Measurements from ENCODE around the gene PARD3. TPM values are rescaled to one million over a fixed set of nuclear protein-coding genes. Genes with fewer than 3 reads are reported as not detected.

Gene PARD3
- total and polyA plus RNA-seq, 10 of the 15 experiments (the other 5 are each of a cell fraction or from before 2014, with no cell fraction given): 2.6 to 43.1 (median 13.9) TPM

DNA sequence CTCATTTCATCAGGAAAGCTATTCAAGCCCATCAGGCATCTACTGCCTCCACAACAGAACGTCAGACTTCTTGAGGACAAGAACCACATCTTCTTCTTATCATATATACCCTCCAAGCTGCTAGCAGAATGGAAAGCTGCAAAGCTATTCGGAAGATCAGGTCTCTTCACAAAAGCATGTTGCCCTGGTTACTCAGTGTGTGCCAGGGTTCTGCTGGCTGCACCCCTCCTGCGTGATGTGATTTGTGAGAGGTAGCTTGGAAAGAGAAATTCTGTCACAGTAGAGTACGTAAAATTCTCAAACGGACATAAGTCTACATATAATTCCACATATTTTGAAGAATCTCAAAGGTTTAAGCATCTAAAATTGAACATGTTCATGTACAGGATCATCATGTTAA, 681.7 kb downstream of the PARD3 start:
- H3K4me1 ChIP-seq (ENCODE audit: control insufficient read depth, insufficient read depth, low read length): no peaks in the 10 kb centered on the region
- no peak overlapping the region for H2AFZ ChIP-seq (ENCODE audit: control insufficient read depth, low read depth, low read length)
- no peak overlapping the region for H3K4me2 ChIP-seq (ENCODE audit: control insufficient read depth, insufficient read depth)
- H3K27ac ChIP-seq (ENCODE audit: control insufficient read depth, insufficient read depth): no peak overlapping the region
- in situ Hi-C loops (cut with MboI): no loop called here
- whole genome bisulfite sequencing (ENCODE audit: insufficient coverage, insufficient replicate concordance, low lambda C conversion rate, missing lambda C conversion rate): 58% methylated on average over 5 of the region's 5 CpGs
- H3K4me3 ChIP-seq: no peak overlapping the region
- POLR2A ChIA-PET: interaction anchor here (0.5 to 1.6 kb wide), 3 partner anchors 8 to 392 kb away, joined by 3 read pairs; no protein-coding TSS in a partner anchor
- intact Hi-C loops (cut with micrococcal nuclease; ENCODE audit: unreplicated experiment): no loop called here
- BruUV-seq (replicated peaks): no TSS peak
- H3K9ac ChIP-seq (ENCODE audit: control insufficient read depth, insufficient read depth, low read length): no peak overlapping the region
- RAD21 ChIA-PET (ENCODE audit: unreplicated experiment): interaction anchor here (1.2 to 4.3 kb wide), 2 partner anchors 8 to 11 kb away, joined by 3 to 20 read pairs; no protein-coding TSS in a partner anchor
- FAIRE-seq (no peak), DNase-seq (ENCODE audit: low read depth, low spot score) (no peak), ATAC-seq (no peak)
- no peaks in the 10 kb centered on the region for H3K27me3 ChIP-seq (replicated peaks in 1 of 2; ENCODE audit: control insufficient read depth in 2 of 2, insufficient read depth in 2 of 2, low read length in 1 of 2)
- no peaks in the 10 kb centered on the region for H4K20me1 ChIP-seq (ENCODE audit: control insufficient read depth, insufficient read depth)
- SMC1A ChIA-PET (ENCODE audit: uncharacterized antibody, unreplicated experiment): interaction anchor here (0.8 to 5.6 kb wide), 6 partner anchors 8 to 358 kb away, joined by 3 to 40 read pairs (median 5); no protein-coding TSS in a partner anchor
- CTCF ChIA-PET: interaction anchor here (0.7 to 1.3 kb wide), 4 partner anchors 8 to 24 kb away, joined by 3 to 4 read pairs (median 4); no protein-coding TSS in a partner anchor
- TF ChIP-seq MTA2 (IDR thresholded peaks at IDR 0.05; ENCODE audit: low read depth) (no peak), CREM (IDR thresholded peaks at IDR 0.05; ENCODE audit: low read depth) (no peak), NFXL1 (IDR thresholded peaks at IDR 0.05; ENCODE audit: borderline replicate concordance) (no peak), CEBPB (IDR thresholded peaks at IDR 0.05; ENCODE audit: borderline replicate concordance in 1 of 2, low read depth in 2 of 2, low read length in 2 of 2) (no peak), HDAC2 (IDR thresholded peaks at IDR 0.05) (no peak), ASH2L (IDR thresholded peaks at IDR 0.05; ENCODE audit: borderline replicate concordance, low read depth) (no peak), NRF1 (conservative IDR thresholded peaks at IDR 0.05; ENCODE audit: low read depth, low read length) (no peak), NBN (IDR thresholded peaks at IDR 0.05) (no peak)
- TF ChIP-seq, protein P1, sequence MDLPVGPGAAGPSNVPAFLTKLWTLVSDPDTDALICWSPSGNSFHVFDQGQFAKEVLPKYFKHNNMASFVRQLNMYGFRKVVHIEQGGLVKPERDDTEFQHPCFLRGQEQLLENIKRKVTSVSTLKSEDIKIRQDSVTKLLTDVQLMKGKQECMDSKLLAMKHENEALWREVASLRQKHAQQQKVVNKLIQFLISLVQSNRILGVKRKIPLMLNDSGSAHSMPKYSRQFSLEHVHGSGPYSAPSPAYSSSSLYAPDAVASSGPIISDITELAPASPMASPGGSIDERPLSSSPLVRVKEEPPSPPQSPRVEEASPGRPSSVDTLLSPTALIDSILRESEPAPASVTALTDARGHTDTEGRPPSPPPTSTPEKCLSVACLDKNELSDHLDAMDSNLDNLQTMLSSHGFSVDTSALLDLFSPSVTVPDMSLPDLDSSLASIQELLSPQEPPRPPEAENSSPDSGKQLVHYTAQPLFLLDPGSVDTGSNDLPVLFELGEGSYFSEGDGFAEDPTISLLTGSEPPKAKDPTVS (IDR thresholded peaks at IDR 0.05; ENCODE audit: low read depth, low read length): no peak
- TF ChIP-seq, protein P2, sequence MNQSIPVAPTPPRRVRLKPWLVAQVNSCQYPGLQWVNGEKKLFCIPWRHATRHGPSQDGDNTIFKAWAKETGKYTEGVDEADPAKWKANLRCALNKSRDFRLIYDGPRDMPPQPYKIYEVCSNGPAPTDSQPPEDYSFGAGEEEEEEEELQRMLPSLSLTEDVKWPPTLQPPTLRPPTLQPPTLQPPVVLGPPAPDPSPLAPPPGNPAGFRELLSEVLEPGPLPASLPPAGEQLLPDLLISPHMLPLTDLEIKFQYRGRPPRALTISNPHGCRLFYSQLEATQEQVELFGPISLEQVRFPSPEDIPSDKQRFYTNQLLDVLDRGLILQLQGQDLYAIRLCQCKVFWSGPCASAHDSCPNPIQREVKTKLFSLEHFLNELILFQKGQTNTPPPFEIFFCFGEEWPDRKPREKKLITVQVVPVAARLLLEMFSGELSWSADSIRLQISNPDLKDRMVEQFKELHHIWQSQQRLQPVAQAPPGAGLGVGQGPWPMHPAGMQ (IDR thresholded peaks at IDR 0.05; ENCODE audit: borderline replicate concordance): no peak
- no peaks in the 10 kb centered on the region for H3K79me2 ChIP-seq (ENCODE audit: control insufficient read depth, insufficient read depth, low read length)
- no peaks in the 10 kb centered on the region for H3K36me3 ChIP-seq (ENCODE audit: control insufficient read depth in 2 of 2, insufficient read depth in 2 of 2, low read length in 1 of 2)
- no peaks in the 10 kb centered on the region for H3K9me3 ChIP-seq (replicated peaks; ENCODE audit: control insufficient read depth, insufficient read depth, low read length)

All from GM12878 (cell line).